Ureter (tissue), 1 donor: ENCODE data around the gene SLC7A6. TPM values are rescaled to one million over a fixed set of nuclear protein-coding genes. Genes with fewer than 3 reads are reported as not detected.

ENCODE experiments used
- DNase-seq: peaks from one replicate; pipeline ENCODE4 v3.0.0-alpha.2; 2020; ENCODE audit warnings: low spot score
- total RNA-seq: library from RNA; stranded (reverse); gene quantifications from one replicate; pipeline ENCODE4 v1.2.4, GENCODE V29; 2023
- donor health status: DM: yes; HTN: yes; CAD: no.

SLC7A6 gene
- total RNA-seq, 1 donor from 2014 or later: 29.4 TPM

DNA sequence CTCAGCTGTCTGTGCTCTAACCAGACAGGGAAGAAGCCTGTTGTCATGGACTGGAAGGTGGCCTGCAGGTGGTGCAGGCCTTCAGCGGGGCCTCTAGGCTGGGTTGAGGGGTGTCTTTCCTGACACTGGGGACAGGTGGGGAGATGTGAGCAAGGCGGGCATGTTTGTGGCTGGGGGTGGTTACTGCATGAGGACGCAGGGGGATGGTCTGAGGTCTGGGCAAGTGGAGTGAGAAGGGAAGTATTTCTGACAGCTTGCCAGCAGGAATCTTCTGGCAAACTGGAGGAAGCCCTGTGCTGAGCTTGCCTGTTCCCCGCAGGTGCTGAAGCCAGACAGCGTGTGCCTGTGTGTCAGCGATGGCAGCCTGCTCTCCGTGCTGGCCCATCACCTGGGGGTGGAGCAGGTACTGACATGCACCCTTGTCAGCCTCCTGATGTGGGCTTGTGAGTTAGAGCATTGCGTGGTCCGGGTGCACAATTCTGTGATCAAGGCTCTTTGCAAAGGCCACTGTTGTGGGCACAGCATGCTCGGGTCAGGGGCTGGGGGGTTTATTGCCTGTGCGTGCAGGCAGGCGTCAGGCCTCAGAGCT lies 82.7 kb downstream of the SLC7A6 start:
- DNase-seq: no peak

DNA sequence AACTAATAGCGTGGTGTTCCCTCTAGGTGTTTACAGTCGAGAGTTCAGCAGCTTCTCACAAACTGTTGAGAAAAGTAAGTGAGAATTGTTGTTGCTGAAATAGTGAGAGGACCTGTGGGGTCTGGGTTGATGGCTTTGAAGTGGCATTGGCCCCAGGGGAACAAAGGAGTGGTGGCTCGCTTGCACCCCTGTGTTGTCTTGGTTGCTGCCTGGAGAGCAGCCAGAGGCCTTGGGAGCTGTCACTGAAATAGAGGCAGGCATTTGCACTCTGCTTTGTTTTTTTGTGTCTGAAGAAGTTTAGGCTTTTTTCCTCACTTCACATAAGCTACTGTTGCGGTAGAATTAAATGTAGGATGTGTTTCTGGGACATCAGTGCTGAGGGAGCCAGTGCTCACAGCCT lies 83.3 kb downstream of the SLC7A6 start:
- no peak for DNase-seq

DNA sequence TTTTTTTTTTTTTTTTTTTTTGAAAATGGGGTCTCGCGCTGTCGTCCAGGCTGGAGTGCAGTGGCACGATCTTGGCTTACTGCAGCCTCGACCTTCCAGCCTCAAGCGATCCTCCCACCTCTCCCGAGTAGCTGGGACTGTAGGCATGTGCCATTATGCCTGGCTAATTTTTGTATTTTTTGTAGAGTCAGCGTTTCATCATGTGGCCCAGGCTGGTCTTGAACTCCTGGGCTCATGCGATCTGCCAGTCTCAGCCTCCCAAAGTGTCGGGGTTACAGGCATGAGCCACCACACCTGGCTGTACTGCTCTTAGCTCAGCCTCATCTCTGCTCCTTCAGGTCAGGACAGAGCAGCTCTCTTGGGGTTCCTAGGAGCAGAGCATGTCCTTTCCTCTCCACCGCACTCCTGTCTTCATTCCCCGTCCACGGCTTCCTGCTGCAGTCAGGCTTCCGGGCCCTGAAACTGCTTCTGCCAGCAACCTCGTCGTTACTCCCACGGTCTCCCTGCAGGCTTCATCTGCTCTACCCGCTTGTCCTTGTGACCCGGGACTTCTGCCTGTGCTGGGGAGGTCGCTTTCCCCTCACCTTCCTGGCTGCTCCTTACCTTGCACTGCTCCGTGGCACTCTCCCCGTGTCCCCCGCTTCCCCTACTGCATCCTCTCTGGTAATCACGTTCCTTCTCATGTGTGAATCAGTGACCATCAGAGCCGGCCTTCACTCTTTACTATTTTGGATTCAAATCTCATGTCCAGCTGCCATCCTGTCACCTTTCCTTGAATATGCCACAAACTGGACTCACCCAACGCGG lies 84.5 kb downstream of the SLC7A6 start:
- no peak for DNase-seq

DNA sequence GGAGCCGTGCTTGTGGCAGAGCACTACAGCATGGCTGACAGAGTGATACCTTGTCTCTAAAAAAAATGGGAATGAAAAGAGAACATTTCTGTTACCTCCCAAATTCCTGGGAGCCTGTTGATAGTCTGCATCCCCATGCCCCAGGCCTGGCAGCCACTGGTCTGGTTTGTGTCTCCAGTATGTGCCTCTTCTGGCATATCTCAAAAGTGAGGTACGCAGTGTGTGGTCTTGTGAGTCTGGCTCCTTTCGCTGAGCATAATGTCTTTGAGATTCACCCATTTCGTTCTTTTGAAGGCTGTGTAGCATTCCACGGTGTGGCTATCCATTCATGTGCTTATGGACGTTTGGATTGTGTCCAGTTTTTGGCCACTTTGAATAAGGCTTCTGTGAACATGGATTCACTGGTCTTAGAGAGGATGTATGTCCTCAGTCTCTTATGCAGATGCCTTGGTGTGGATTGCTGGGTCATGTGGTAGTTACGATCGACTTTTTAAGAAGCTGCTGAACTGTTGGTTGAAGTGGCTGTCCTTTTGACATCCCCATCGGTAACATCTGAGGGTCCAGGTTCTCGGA lies 85.6 kb downstream of the SLC7A6 start:
- DNase-seq: no peak

DNA sequence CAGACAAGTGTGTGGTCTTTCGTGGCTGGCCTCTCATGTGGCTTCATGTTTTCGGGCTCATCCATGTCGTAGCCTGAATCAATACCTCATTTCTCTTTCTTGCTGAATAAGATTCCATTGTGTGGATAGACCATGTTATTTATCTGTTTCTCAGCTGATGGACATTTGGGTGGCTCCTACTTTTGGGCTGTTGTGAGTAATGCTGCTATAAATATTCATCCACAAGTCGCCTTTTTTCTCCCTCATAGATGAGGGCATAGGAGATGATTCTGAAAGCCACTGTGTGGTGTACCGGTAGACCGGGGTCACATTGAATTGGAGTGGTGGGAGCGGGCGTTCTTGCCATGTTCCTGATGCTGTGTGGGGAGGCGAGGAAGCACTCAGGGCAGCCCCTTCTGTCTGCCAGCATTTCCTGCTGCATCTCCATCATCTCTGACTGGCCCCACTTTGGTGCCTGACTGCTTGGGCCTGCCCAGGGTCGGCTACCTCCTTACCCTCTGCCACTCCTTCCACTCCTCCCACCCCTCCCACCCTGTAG lies 86.6 kb downstream of the SLC7A6 start:
- no peak for DNase-seq

Other genes starting within 250 kb of the SLC7A6 start
- gene DPEP2NB, start 248.6 kb upstream of the SLC7A6 start, total RNA-seq: not detected
- 15.5 TPM for gene DDX28, start 241.3 kb upstream of the SLC7A6 start, total RNA-seq
- 26.6 TPM for gene DUS2, start 241.2 kb upstream of the SLC7A6 start, total RNA-seq
- 44.0 TPM for gene NFATC3, start 179.2 kb upstream of the SLC7A6 start, total RNA-seq
- 127 TPM for gene ESRP2, start 28.4 kb upstream of the SLC7A6 start, total RNA-seq
- gene PLA2G15, start 19.2 kb upstream of the SLC7A6 start, total RNA-seq: 15.9 TPM
- gene SLC7A6OS, start 46.4 kb downstream of the SLC7A6 start, total RNA-seq: 23.4 TPM
- 64.7 TPM for gene PRMT7, start 46.5 kb downstream of the SLC7A6 start, total RNA-seq
- gene SMPD3, start 184.0 kb downstream of the SLC7A6 start, total RNA-seq: 1.6 TPM